ENCODE data around the gene STAT2.
"Not testable (repeated sequence)": the region's sequence is repeated elsewhere in the genome, so short reads cannot be mapped to it uniquely, and the experiment has no call there.

STAT2 gene

GRCh38 chr12:56359851-56360767 is at the start of gene STAT2:
Gene STAT2 (minus strand): TSS chr12:56360107. CDS start chr12:56356571, 3,536 bp downstream.
- DNase-seq (ENCODE audit: low read depth): peak; percentile 100

- no peak for DNase-seq (ENCODE audit: low read depth)
Observed at GRCh38 chr12:56408799-56409417, 49.0 kb upstream of the STAT2 start.

- DNase-seq (ENCODE audit: low read depth): not testable (repeated sequence)
Observed at GRCh38 chr12:56404227-56404626, 44.3 kb upstream of the STAT2 start.

- DNase-seq (ENCODE audit: low read depth): not testable (repeated sequence)
Observed at GRCh38 chr12:56401612-56402011, 41.7 kb upstream of the STAT2 start.

- DNase-seq (ENCODE audit: low read depth): not testable (repeated sequence)
Observed at GRCh38 chr12:56401125-56401524, 41.2 kb upstream of the STAT2 start.

- not testable (repeated sequence) for DNase-seq (ENCODE audit: low read depth)
Observed at GRCh38 chr12:56399466-56399865, 39.6 kb upstream of the STAT2 start.

GRCh38 chr12:56398324-56398723 is 38.4 kb upstream of the STAT2 start:
- no peak for DNase-seq (ENCODE audit: low read depth)

GRCh38 chr12:56392331-56392730 is 32.4 kb upstream of the STAT2 start:
- DNase-seq (ENCODE audit: low read depth): no peak

- DNase-seq (ENCODE audit: low read depth): no peak
Observed at GRCh38 chr12:56391721-56392120, 31.8 kb upstream of the STAT2 start.

- DNase-seq (ENCODE audit: low read depth): no peak
Observed at GRCh38 chr12:56389412-56389811, 29.5 kb upstream of the STAT2 start.

- peak; percentile 31 for DNase-seq (ENCODE audit: low read depth)
Observed at GRCh38 chr12:56387152-56387736, 27.3 kb upstream of the STAT2 start.

- no peak for DNase-seq (ENCODE audit: low read depth)
Observed at GRCh38 chr12:56385873-56386272, 26.0 kb upstream of the STAT2 start.

GRCh38 chr12:56382611-56383010 is 22.7 kb upstream of the STAT2 start:
- DNase-seq (ENCODE audit: low read depth): no peak

- no peak for DNase-seq (ENCODE audit: low read depth)
Observed at GRCh38 chr12:56377989-56378316, 18.0 kb upstream of the STAT2 start.

- DNase-seq (ENCODE audit: low read depth): no peak
Observed at GRCh38 chr12:56377310-56377988, 17.5 kb upstream of the STAT2 start.

- no peak for DNase-seq (ENCODE audit: low read depth)
Observed at GRCh38 chr12:56375598-56376434, 15.9 kb upstream of the STAT2 start.

- DNase-seq (ENCODE audit: low read depth): no peak
Observed at GRCh38 chr12:56374726-56375597, 15.1 kb upstream of the STAT2 start.

GRCh38 chr12:56373515-56373914 is 13.6 kb upstream of the STAT2 start:
- no peak for DNase-seq (ENCODE audit: low read depth)

GRCh38 chr12:56366948-56367347 is 7.0 kb upstream of the STAT2 start:
- no peak for DNase-seq (ENCODE audit: low read depth)

Data from fibroblast of gingiva (primary cell).